ENCODE measurements around the gene LRRC15. TPM values are rescaled to one million over a fixed set of nuclear protein-coding genes. Genes with fewer than 3 reads are reported as not detected.
A peak's percentile ranks its signal among the peaks of the same experiment; 100 is the strongest.

Gene LRRC15
- polyA plus RNA-seq, 1 experiment: 4.9 TPM

- H3K27me3 ChIP-seq (ENCODE audit: control insufficient read depth, insufficient read depth, low read length): no peaks in the 10 kb centered on the region
- H3K9me3 ChIP-seq (ENCODE audit: control insufficient read depth, insufficient read depth, low read length): peaks cover 11% of the 10 kb centered on the region; the same call in 1 of the 2 replicates
- no peak overlapping the region for H3K27ac ChIP-seq (ENCODE audit: low read depth, low read length)
- POLR2A ChIA-PET: interaction anchor here (0.7 kb wide), 1 partner anchor 470 kb away, joined by 3 read pairs; no protein-coding TSS in a partner anchor
- H3K4me3 ChIP-seq (ENCODE audit: low read depth, low read length): no peak overlapping the region
- CTCF ChIA-PET: interaction anchor here (1.4 to 3.2 kb wide), 3 partner anchors 12 to 77 kb away, joined by 3 to 19 read pairs (median 10); no protein-coding TSS in a partner anchor
- no peak for DNase-seq (ENCODE audit: low read depth, low spot score)
- TF ChIP-seq, protein P1, sequence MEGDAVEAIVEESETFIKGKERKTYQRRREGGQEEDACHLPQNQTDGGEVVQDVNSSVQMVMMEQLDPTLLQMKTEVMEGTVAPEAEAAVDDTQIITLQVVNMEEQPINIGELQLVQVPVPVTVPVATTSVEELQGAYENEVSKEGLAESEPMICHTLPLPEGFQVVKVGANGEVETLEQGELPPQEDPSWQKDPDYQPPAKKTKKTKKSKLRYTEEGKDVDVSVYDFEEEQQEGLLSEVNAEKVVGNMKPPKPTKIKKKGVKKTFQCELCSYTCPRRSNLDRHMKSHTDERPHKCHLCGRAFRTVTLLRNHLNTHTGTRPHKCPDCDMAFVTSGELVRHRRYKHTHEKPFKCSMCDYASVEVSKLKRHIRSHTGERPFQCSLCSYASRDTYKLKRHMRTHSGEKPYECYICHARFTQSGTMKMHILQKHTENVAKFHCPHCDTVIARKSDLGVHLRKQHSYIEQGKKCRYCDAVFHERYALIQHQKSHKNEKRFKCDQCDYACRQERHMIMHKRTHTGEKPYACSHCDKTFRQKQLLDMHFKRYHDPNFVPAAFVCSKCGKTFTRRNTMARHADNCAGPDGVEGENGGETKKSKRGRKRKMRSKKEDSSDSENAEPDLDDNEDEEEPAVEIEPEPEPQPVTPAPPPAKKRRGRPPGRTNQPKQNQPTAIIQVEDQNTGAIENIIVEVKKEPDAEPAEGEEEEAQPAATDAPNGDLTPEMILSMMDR (IDR thresholded peaks at IDR 0.05; ENCODE audit: low read depth, low read length): no peak
Measured at GRCh38 chr3:194328053-194328657, 41.4 kb downstream of the LRRC15 start.

GRCh38 chr3:194327218-194328052 lies 42.1 kb downstream of the LRRC15 start:
- Histone ChIP-seq H3K27me3 (ENCODE audit: control insufficient read depth, insufficient read depth, low read length) (no peaks in the 10 kb centered on the region), H3K27ac (ENCODE audit: low read depth, low read length) (no peak overlapping the region), H3K4me3 (ENCODE audit: low read depth, low read length) (no peak overlapping the region), H3K9me3 (ENCODE audit: control insufficient read depth, insufficient read depth, low read length) (peaks cover 11% of the 10 kb centered on the region; the same call in 1 of the 2 replicates)
- CTCF ChIA-PET: interaction anchor here (2.1 kb wide), 1 partner anchor 16 kb away, joined by 10 read pairs; no protein-coding TSS in a partner anchor
- TF ChIP-seq, protein P1 (IDR thresholded peaks at IDR 0.05; ENCODE audit: low read depth, low read length): no peak
- no peak for DNase-seq (ENCODE audit: low read depth, low spot score)
- POLR2A ChIA-PET: interaction anchor here (0.7 kb wide), 1 partner anchor 470 kb away, joined by 3 read pairs; no protein-coding TSS in a partner anchor

DNA sequence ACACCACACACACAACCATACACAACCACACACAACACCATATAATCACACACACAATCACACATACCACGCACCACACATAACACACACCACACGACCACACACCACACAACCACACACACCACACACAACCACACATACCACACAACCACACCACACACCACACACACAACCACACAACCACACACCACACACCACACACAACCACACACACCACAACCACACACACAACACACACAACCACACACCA lies 42.6 kb downstream of the LRRC15 start:
- Histone ChIP-seq H3K27me3 (ENCODE audit: control insufficient read depth, insufficient read depth, low read length) (no peaks in the 10 kb centered on the region), H3K9me3 (ENCODE audit: control insufficient read depth, insufficient read depth, low read length) (peaks cover 11% of the 10 kb centered on the region; the same call in 1 of the 2 replicates), H3K27ac (ENCODE audit: low read depth, low read length) (no peak overlapping the region), H3K4me3 (ENCODE audit: low read depth, low read length) (no peak overlapping the region)
- no peak for DNase-seq (ENCODE audit: low read depth, low spot score)
- ChIA-PET CTCF (no interaction called here), POLR2A (no interaction called here)
- TF ChIP-seq, protein P1 (IDR thresholded peaks at IDR 0.05; ENCODE audit: low read depth, low read length): no peak

DNA sequence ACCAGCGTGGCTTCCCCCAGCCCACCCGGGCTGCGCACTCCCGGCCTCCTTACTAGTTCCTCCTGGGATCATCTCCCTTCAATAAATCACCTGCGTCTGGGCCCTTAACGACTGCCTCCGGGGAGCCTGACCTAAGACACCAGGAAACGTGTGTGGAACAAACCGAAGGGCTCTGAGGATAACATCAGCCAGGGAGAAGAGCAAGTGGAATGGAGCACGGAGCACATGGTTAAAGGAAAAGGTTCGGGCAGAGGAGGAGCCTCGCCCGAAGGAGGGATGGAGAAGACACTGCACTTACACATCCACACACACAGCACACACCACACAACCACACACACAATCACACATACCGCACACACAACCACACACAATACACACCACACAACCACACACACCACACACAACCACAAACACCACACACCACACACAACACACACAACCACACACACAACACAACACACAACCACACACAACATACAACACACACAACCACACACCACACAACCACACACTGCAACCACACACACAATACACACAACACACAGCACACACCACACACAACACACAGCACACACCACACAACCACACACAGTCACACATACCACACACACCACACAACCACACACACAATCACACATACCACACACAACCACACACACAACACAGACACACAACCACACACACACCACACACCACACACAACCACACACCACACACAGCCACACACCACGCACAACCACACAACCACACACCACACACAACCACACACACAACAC lies 43.2 kb downstream of the LRRC15 start:
- H3K4me3 ChIP-seq (ENCODE audit: low read depth, low read length): no peak overlapping the region
- CTCF ChIA-PET: interaction anchor here (0.7 kb wide), 1 partner anchor 188 kb away, joined by 3 read pairs; no protein-coding TSS in a partner anchor
- H3K9me3 ChIP-seq (ENCODE audit: control insufficient read depth, insufficient read depth, low read length): peaks cover 11% of the 10 kb centered on the region; the same call in 1 of the 2 replicates
- TF ChIP-seq, protein P1 (IDR thresholded peaks at IDR 0.05; ENCODE audit: low read depth, low read length): no peak
- no peaks in the 10 kb centered on the region for H3K27me3 ChIP-seq (ENCODE audit: control insufficient read depth, insufficient read depth, low read length)
- DNase-seq (ENCODE audit: low read depth, low spot score): no peak
- POLR2A ChIA-PET: no interaction called here
- peak overlapping the region; percentile 11 for H3K27ac ChIP-seq (ENCODE audit: low read depth, low read length)

All from AG04450 (cell line).